ENCODE data around the gene LRRC59.

DNA sequence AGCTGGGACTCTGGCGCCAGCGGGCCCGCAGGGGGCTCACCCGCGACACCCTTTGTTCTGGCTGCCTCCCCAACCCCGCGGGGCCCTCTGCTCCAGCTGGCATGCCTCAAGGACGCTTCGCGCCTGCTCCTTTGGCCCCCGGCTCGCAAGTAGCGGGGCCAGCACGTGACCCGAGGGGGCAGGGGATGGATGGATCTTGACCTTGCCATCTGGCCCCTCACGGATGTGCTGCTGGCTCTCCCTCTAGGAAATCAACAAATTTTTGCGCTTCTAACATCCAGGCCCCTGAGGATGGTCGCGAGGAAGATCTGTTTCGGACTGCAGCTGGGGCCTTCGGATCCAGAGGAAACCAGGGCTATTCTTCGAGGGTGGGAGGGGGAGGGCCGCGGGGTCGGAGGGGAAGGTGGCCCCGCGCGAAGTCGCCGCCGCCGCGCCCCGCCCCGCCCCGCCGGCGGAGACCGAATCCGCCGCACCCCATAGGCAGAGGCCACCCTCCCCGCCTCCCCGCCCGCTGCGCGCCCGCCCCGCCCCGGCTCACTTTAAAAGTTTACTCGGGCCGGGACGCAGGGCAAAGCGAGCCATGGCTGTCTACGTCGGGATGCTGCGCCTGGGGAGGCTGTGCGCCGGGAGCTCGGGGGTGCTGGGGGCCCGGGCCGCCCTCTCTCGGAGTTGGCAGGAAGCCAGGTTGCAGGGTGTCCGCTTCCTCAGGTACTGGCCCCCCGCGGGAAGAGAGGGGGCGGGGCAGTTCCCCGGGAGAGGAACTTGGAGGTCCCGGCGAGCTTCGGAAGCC is 28.6 kb upstream of the LRRC59 start, which contains the start of gene ACSF2:
- TF ChIP-seq, protein P1, sequence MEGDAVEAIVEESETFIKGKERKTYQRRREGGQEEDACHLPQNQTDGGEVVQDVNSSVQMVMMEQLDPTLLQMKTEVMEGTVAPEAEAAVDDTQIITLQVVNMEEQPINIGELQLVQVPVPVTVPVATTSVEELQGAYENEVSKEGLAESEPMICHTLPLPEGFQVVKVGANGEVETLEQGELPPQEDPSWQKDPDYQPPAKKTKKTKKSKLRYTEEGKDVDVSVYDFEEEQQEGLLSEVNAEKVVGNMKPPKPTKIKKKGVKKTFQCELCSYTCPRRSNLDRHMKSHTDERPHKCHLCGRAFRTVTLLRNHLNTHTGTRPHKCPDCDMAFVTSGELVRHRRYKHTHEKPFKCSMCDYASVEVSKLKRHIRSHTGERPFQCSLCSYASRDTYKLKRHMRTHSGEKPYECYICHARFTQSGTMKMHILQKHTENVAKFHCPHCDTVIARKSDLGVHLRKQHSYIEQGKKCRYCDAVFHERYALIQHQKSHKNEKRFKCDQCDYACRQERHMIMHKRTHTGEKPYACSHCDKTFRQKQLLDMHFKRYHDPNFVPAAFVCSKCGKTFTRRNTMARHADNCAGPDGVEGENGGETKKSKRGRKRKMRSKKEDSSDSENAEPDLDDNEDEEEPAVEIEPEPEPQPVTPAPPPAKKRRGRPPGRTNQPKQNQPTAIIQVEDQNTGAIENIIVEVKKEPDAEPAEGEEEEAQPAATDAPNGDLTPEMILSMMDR (IDR thresholded peaks at IDR 0.05; ENCODE audit: low read depth, low read length) = no peak
- TF ChIP-seq POLR2A (IDR thresholded peaks at IDR 0.05; ENCODE audit: extremely low read depth, insufficient read length) = peak; percentile 46
- TF ChIP-seq, protein P2, sequence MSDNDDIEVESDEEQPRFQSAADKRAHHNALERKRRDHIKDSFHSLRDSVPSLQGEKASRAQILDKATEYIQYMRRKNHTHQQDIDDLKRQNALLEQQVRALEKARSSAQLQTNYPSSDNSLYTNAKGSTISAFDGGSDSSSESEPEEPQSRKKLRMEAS (IDR thresholded peaks at IDR 0.05; ENCODE audit: low read depth, low read length) = no peak
- TF ChIP-seq MYC (IDR thresholded peaks at IDR 0.05; ENCODE audit: low read depth, low read length) = no peak
